ENCODE data around the gene MOCS1.

MOCS1 gene

GRCh38 chr6:39951191-39951590 is 16.9 kb upstream of the MOCS1 start:
- no peak for TF ChIP-seq SIN3A (IDR thresholded peaks at IDR 0.05; ENCODE audit: borderline replicate concordance, insufficient read depth, low read length)
- TF ChIP-seq REST (IDR thresholded peaks at IDR 0.05; ENCODE audit: insufficient read depth in 1 of 2, low read depth in 2 of 2, low read length in 2 of 2), result no peak
- no peak for TF ChIP-seq FOXP2 (optimal IDR thresholded peaks at IDR 0.05; ENCODE audit: borderline replicate concordance, extremely low read depth, extremely low read length, insufficient read depth)
- no peak for TF ChIP-seq TAF1 (IDR thresholded peaks at IDR 0.05; ENCODE audit: borderline replicate concordance, insufficient read depth, low read length)
- TF ChIP-seq POLR2AphosphoS5 (IDR thresholded peaks at IDR 0.05; ENCODE audit: low read depth, low read length), result no peak

DNA sequence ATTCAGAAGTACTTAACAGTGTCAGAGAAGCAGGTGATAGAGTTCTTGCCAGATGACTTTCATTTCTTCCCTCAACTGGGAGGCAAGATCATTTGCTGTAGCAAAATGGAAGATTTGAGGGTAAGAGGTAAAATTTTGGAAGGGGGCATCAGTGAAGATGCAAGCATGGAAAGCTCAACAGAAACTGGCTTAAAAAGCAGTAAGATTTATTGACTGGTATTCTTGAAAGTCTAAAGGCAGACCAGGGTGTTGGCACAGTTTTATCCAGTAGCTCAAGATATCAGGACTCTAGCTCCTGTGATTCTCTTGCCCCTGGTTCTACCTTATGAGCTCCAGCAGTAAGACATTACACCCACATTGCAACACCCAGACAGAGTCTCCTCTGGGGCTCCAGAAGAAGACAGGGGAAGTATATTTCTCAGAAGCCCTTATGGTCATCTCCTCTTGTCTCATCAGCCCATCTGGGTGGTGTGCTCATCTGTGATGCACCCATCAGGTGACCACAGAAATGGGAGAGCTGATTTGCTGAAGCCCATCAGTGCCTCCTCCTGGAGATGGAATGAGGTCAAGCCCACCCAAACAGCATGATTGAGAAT is 16.0 kb upstream of the MOCS1 start:
- no peak for TF ChIP-seq SIN3A (IDR thresholded peaks at IDR 0.05; ENCODE audit: borderline replicate concordance, insufficient read depth, low read length)
- no peak for TF ChIP-seq POLR2AphosphoS5 (IDR thresholded peaks at IDR 0.05; ENCODE audit: low read depth, low read length)
- TF ChIP-seq TAF1 (IDR thresholded peaks at IDR 0.05; ENCODE audit: borderline replicate concordance, insufficient read depth, low read length), result no peak
- no peak for TF ChIP-seq REST (IDR thresholded peaks at IDR 0.05; ENCODE audit: insufficient read depth in 1 of 2, low read depth in 2 of 2, low read length in 2 of 2)
- no peak for TF ChIP-seq FOXP2 (optimal IDR thresholded peaks at IDR 0.05; ENCODE audit: borderline replicate concordance, extremely low read depth, extremely low read length, insufficient read depth)

GRCh38 chr6:39948199-39948791 is 14.0 kb upstream of the MOCS1 start:
- no peak for TF ChIP-seq REST (IDR thresholded peaks at IDR 0.05; ENCODE audit: insufficient read depth in 1 of 2, low read depth in 2 of 2, low read length in 2 of 2)
- no peak for TF ChIP-seq POLR2AphosphoS5 (IDR thresholded peaks at IDR 0.05; ENCODE audit: low read depth, low read length)
- TF ChIP-seq FOXP2 (optimal IDR thresholded peaks at IDR 0.05; ENCODE audit: borderline replicate concordance, extremely low read depth, extremely low read length, insufficient read depth), result no peak
- TF ChIP-seq TAF1 (IDR thresholded peaks at IDR 0.05; ENCODE audit: borderline replicate concordance, insufficient read depth, low read length), result no peak
- no peak for TF ChIP-seq SIN3A (IDR thresholded peaks at IDR 0.05; ENCODE audit: borderline replicate concordance, insufficient read depth, low read length)

DNA sequence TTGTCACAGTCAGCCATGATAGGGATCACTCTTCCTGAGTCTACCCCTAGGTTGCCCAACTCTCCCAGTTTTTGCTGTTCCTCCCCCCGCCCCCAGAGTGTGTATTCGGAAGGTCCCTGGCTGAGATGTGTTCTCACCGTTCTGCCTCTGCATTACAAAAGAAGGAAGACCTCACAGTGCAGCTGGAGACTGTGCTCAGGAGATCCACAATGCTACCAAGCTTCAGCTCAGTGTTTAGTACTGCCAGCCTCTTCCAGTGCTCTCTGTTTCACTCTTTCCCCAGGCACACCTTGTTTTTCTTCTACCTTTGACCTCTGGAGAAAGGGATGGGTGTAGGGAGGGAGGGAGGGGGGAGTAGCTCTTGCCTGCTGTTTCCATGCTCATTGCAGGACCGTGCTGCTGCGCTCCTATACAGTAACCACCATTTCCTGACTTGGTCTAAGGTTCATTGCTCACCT is 13.4 kb upstream of the MOCS1 start:
- TF ChIP-seq TAF1 (IDR thresholded peaks at IDR 0.05; ENCODE audit: borderline replicate concordance, insufficient read depth, low read length) (no peak), REST (IDR thresholded peaks at IDR 0.05; ENCODE audit: insufficient read depth in 1 of 2, low read depth in 2 of 2, low read length in 2 of 2) (no peak), POLR2AphosphoS5 (IDR thresholded peaks at IDR 0.05; ENCODE audit: low read depth, low read length) (no peak), FOXP2 (optimal IDR thresholded peaks at IDR 0.05; ENCODE audit: borderline replicate concordance, extremely low read depth, extremely low read length, insufficient read depth) (no peak)
